CD4-positive, alpha-beta T cell (primary cell): ENCODE data around the gene CARD9. TPM values are rescaled to one million over a fixed set of nuclear protein-coding genes. Genes with fewer than 3 reads are reported as not detected.

Experiments used
- ATAC-seq: fragments of 200-7000 bp; cut with Tn5 transposase; one replicate; pipeline ENCODE4 v1.10.0; 2022; ENCODE audit warnings: mild to moderate bottlenecking; ENCODE audit not compliant: poor library complexity
- CTCF ChIA-PET: fragments of 350-600 bp; sonication (Branson Sonifier 250); formaldehyde crosslinking; loops from one replicate; lab custom pipeline; 2021; ENCODE audit warnings: antibody characterized with exemption, inconsistent platforms; lab: Charles Lee
- POLR2A ChIA-PET: fragments of 350-600 bp; sonication (Branson Sonifier 250); formaldehyde crosslinking; loops from one replicate; lab custom pipeline; 2021; ENCODE audit warnings: antibody characterized with exemption, inconsistent platforms; lab: Charles Lee
- DNase-seq, 14 experiments: peaks; one replicate each; pipeline ENCODE4 v3.0.0-alpha.2; 2013 to 2020; ENCODE audit warnings: mixed read lengths in 2 of 14
- H3K27ac ChIP-seq, 2 donors: one replicate each; pipeline versions ENCODE4 v1.5.1 to v1.7.0; 2013; ENCODE audit warnings: low read length in 2 of 2, low read depth in 1 of 2, mild to moderate bottlenecking in 1 of 2
- H3K27me3 ChIP-seq, 2 experiments: 1 replicate in 1 of 2; 2 replicates in 1 of 2; pipeline versions ENCODE4 v1.6.1 to v1.7.0; 2013; ENCODE audit warnings: low read length in 2 of 2, control low read depth in 1 of 2, mild to moderate bottlenecking in 1 of 2, moderate library complexity in 1 of 2; ENCODE audit not compliant: insufficient read depth in 2 of 2, control insufficient read depth in 1 of 2
- H3K36me3 ChIP-seq: one replicate; pipeline ENCODE4 v1.6.1; 2013; ENCODE audit warnings: low read length, control low read depth; ENCODE audit not compliant: insufficient read depth
- H3K4me1 ChIP-seq: one replicate; pipeline ENCODE4 v1.6.1; 2013; ENCODE audit warnings: low read length, control low read depth; ENCODE audit not compliant: insufficient read depth
- H3K4me3 ChIP-seq: one replicate; pipeline ENCODE4 v1.5.1; 2013; ENCODE audit warnings: mild to moderate bottlenecking, low read length, moderate library complexity
- H3K9me3 ChIP-seq, 2 experiments: 1 replicate in 1 of 2; 2 replicates in 1 of 2; pipeline versions ENCODE4 v1.6.1 to v1.7.0; 2013; ENCODE audit warnings: low read length in 2 of 2, mild to moderate bottlenecking in 2 of 2, control low read depth in 1 of 2, moderate library complexity in 1 of 2; ENCODE audit not compliant: control insufficient read depth in 1 of 2, insufficient read depth in 1 of 2
- H3K27ac Mint-ChIP-seq: one replicate; pipeline ENCODE4 v1.8.0; 2020; ENCODE audit warnings: mixed read lengths
- H3K27me3 Mint-ChIP-seq: one replicate; pipeline ENCODE4 v1.8.0; 2021; ENCODE audit warnings: mixed read lengths
- H3K36me3 Mint-ChIP-seq: one replicate; pipeline ENCODE4 v1.8.0; 2021; ENCODE audit warnings: low read depth, mixed read lengths
- H3K4me1 Mint-ChIP-seq: one replicate; pipeline ENCODE4 v1.8.0; 2021; ENCODE audit warnings: low read depth, mixed read lengths
- H3K4me3 Mint-ChIP-seq: one replicate; pipeline ENCODE4 v1.8.0; 2020; ENCODE audit warnings: mild to moderate bottlenecking, mixed read lengths
- H3K9me3 Mint-ChIP-seq: one replicate; pipeline ENCODE4 v1.8.0; 2020; ENCODE audit warnings: mixed read lengths
- intact Hi-C, 2 experiments: fragments of 100-400 bp; cut with DNase I in 1 of 2; cut with micrococcal nuclease in 1 of 2; formaldehyde crosslinking; loops; one replicate each; pipeline versions ENCODE4 v1.15.1 to v1.9.0; 2023 to 2025; cut with DNase I, micrococcal nuclease
- total RNA-seq, 174 experiments: library from RNA in 2 of 174; stranded (reverse) in 2 of 174; gene quantifications; one replicate each; pipeline ENCODE4 v1.2.3 and lab custom pipeline; 2021 to 2026
- TF ChIP-seq, protein P1 (sequence below): fragments of 200-600 bp; IDR thresholded peaks from one replicate; pipeline ENCODE4 v1.8.0; 2022; ENCODE audit warnings: antibody characterized with exemption, mild to moderate bottlenecking

CARD9 gene
- total RNA-seq, 2 experiments from 2014 or later: 0.36 to 0.64 TPM

DNA sequence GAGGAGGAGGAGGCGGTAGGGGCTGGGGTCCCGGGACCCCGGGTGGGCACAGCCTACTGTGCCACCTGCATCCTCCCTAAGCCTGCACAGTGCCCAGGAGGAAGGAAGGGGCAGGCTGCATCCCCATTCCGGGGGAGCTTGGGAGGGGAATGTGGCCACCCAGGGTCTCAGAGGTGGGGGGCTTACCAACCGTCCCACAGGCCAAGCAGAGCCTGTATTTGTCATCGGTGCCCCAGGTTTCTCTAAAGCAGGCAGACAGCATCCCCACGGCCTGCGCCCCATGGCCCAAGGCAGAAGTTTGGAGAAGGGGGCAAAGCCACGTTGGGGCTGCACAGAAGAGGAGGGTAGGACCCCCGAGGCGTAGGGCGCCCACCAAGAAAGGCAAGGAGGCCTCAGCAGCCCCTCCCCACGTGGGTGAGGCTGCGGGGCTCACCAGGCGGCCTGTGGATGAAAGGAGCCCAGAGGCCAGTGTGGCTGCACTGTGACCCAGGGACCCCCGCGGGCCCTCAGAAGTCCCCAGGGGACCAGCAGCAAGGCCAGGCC lies 46.6 kb downstream of the CARD9 start:
- ATAC-seq (no peak), DNase-seq (no peak)
- no peak overlapping the region for H3K27ac ChIP-seq
- CTCF ChIA-PET: no interaction called here
- H3K4me1 Mint-ChIP-seq: peaks cover 5% of the 10 kb centered on the region
- POLR2A ChIA-PET: no interaction called here
- no peaks in the 10 kb centered on the region for H3K36me3 ChIP-seq
- H3K9me3 Mint-ChIP-seq: no peaks in the 10 kb centered on the region
- no peaks in the 10 kb centered on the region for H3K36me3 Mint-ChIP-seq
- H3K4me3 Mint-ChIP-seq: peak overlapping the region; percentile 79
- H3K27me3 Mint-ChIP-seq: no peaks in the 10 kb centered on the region
- peaks cover 0 to 2% of the 10 kb centered on the region in 2 experiments for H3K27me3 ChIP-seq
- H3K27ac Mint-ChIP-seq: no peak overlapping the region
- peak overlapping the region; percentile 37 for H3K4me3 ChIP-seq
- peaks cover 0 to 4% of the 10 kb centered on the region in 2 experiments for H3K9me3 ChIP-seq
- intact Hi-C loops: no loop called here
- TF ChIP-seq, protein P1, sequence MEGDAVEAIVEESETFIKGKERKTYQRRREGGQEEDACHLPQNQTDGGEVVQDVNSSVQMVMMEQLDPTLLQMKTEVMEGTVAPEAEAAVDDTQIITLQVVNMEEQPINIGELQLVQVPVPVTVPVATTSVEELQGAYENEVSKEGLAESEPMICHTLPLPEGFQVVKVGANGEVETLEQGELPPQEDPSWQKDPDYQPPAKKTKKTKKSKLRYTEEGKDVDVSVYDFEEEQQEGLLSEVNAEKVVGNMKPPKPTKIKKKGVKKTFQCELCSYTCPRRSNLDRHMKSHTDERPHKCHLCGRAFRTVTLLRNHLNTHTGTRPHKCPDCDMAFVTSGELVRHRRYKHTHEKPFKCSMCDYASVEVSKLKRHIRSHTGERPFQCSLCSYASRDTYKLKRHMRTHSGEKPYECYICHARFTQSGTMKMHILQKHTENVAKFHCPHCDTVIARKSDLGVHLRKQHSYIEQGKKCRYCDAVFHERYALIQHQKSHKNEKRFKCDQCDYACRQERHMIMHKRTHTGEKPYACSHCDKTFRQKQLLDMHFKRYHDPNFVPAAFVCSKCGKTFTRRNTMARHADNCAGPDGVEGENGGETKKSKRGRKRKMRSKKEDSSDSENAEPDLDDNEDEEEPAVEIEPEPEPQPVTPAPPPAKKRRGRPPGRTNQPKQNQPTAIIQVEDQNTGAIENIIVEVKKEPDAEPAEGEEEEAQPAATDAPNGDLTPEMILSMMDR: no peak
- H3K4me1 ChIP-seq: peaks cover 26% of the 10 kb centered on the region

- peaks cover 0 to 4% of the 10 kb centered on the region in 2 experiments for H3K9me3 ChIP-seq
- peaks cover 24% of the 10 kb centered on the region for H3K4me1 ChIP-seq
- no peaks in the 10 kb centered on the region for H3K36me3 ChIP-seq
- no peak for DNase-seq
- TF ChIP-seq, protein P1: no peak
- no peak for ATAC-seq
- POLR2A ChIA-PET: no interaction called here
- CTCF ChIA-PET: no interaction called here
- no peaks in the 10 kb centered on the region for H3K36me3 Mint-ChIP-seq
- H3K4me3 Mint-ChIP-seq: no peak overlapping the region
- peaks cover 5% of the 10 kb centered on the region for H3K4me1 Mint-ChIP-seq
- no peaks in the 10 kb centered on the region for H3K9me3 Mint-ChIP-seq
- H3K27me3 ChIP-seq: peaks cover 0 to 2% of the 10 kb centered on the region in 2 experiments
- no peaks in the 10 kb centered on the region for H3K27me3 Mint-ChIP-seq
- H3K4me3 ChIP-seq: no peak overlapping the region
- intact Hi-C loops: no loop called here
- H3K27ac Mint-ChIP-seq: no peak overlapping the region
- H3K27ac ChIP-seq: no peak overlapping the region
These were observed 47.3 kb downstream of the CARD9 start for GRCh38 chr9:136326061-136326760.

GRCh38 chr9:136325358-136325757 lies 48.1 kb downstream of the CARD9 start:
- intact Hi-C loops: no loop called here
- no peaks in the 10 kb centered on the region for H3K36me3 ChIP-seq
- H3K4me1 Mint-ChIP-seq: peaks cover 5% of the 10 kb centered on the region
- no peak overlapping the region for H3K4me3 Mint-ChIP-seq
- no peak for DNase-seq
- H3K4me1 ChIP-seq: peaks cover 24% of the 10 kb centered on the region
- no peaks in the 10 kb centered on the region for H3K27me3 Mint-ChIP-seq
- TF ChIP-seq, protein P1: no peak
- no peak overlapping the region for H3K27ac Mint-ChIP-seq
- no peak for ATAC-seq
- no peak overlapping the region for H3K4me3 ChIP-seq
- no peaks in the 10 kb centered on the region for H3K9me3 Mint-ChIP-seq
- peaks cover 0 to 2% of the 10 kb centered on the region in 2 experiments for H3K27me3 ChIP-seq
- CTCF ChIA-PET: no interaction called here
- POLR2A ChIA-PET: no interaction called here
- no peak overlapping the region for H3K27ac ChIP-seq
- H3K36me3 Mint-ChIP-seq: no peaks in the 10 kb centered on the region
- H3K9me3 ChIP-seq: peaks cover 0 to 4% of the 10 kb centered on the region in 2 experiments
